K562 (cell line): ENCODE results near the gene CDC20. TPM values are rescaled to one million over a fixed set of nuclear protein-coding genes. Genes with fewer than 3 reads are reported as not detected.

Source experiments
- ARHGAP35 ChIP-seq: fragments of 450-650 bp; IDR thresholded peaks from 2 replicates; pipeline ENCODE4 v1.6.1; 2018; ENCODE audit not compliant: partially characterized antibody
- BCLAF1 ChIP-seq, 2 experiments: fragments of 450-650 bp in 1 of 2; IDR thresholded peaks; 2 replicates each; pipeline ENCODE4 v1.6.1; 2011 to 2017; ENCODE audit warnings: low read depth in 2 of 2, antibody characterized with exemption in 1 of 2, borderline replicate concordance in 1 of 2, low read length in 1 of 2, mild to moderate bottlenecking in 1 of 2, mixed read lengths in 1 of 2; ENCODE audit not compliant: control insufficient read depth in 1 of 2
- CC2D1A ChIP-seq: fragments of 450-650 bp; IDR thresholded peaks from 2 replicates; pipeline ENCODE4 v1.6.1; 2017; ENCODE audit warnings: mild to moderate bottlenecking
- CCNT2 ChIP-seq: IDR thresholded peaks from 2 replicates; pipeline ENCODE4 v1.6.1; 2011; ENCODE audit warnings: borderline replicate concordance, low read depth, mild to moderate bottlenecking, moderate library complexity, mixed read lengths, low read length; ENCODE audit not compliant: insufficient read length; ENCODE audit errors: extremely low read depth
- E2F3 ChIP-seq: fragments of 250-450 bp; sonication (Bioruptor Pico); IDR thresholded peaks from 2 replicates; pipeline ENCODE4 v1.4.0; 2020; ENCODE audit warnings: mild to moderate bottlenecking
- FOXK1 ChIP-seq: sonication (generic); formaldehyde crosslinking; IDR thresholded peaks from 2 replicates; pipeline ENCODE4 v1.8.0; 2022; ENCODE audit warnings: missing genetic modification reagents, mild to moderate bottlenecking, borderline replicate concordance
- HDAC3 ChIP-seq: fragments of 450-650 bp; IDR thresholded peaks from 2 replicates; pipeline ENCODE4 v1.6.1; 2018; ENCODE audit warnings: borderline replicate concordance, mild to moderate bottlenecking, moderate library complexity; ENCODE audit not compliant: partially characterized antibody
- KLF13 ChIP-seq: fragments of 450-650 bp; IDR thresholded peaks from 2 replicates; pipeline ENCODE4 v1.6.1; 2016; ENCODE audit warnings: missing genetic modification characterization, low read depth, mild to moderate bottlenecking, missing compliant biosample characterization, moderate library complexity, borderline replicate concordance
- NCOA1 ChIP-seq: fragments of 450-650 bp; IDR thresholded peaks from 2 replicates; pipeline ENCODE4 v1.6.1; 2016; ENCODE audit warnings: low read depth
- PKNOX1 ChIP-seq: fragments of 450-650 bp; IDR thresholded peaks from 2 replicates; pipeline ENCODE4 v1.6.1; 2016
- RREB1 ChIP-seq: fragments of 250-450 bp; sonication (Bioruptor Pico); IDR thresholded peaks from 2 replicates; pipeline ENCODE4 v1.4.0; 2020
- RUNX1 ChIP-seq: sonication (generic); IDR thresholded peaks from 2 replicates; pipeline ENCODE4 v1.6.1; 2016; ENCODE audit warnings: antibody characterized with exemption, low read depth
- SLC30A9 ChIP-seq: fragments of 250-450 bp; sonication (Bioruptor Pico); IDR thresholded peaks from 2 replicates; pipeline ENCODE4 v1.8.0; 2022; ENCODE audit warnings: mild to moderate bottlenecking, moderate library complexity
- SRSF1 ChIP-seq: fragments of 200-400 bp; formaldehyde crosslinking; IDR thresholded peaks from 2 replicates; pipeline ENCODE4 v1.6.1; 2017; ENCODE audit warnings: mild to moderate bottlenecking, low read depth, low read length, moderate library complexity
- STAG1 ChIP-seq: sonication (generic); formaldehyde crosslinking; IDR thresholded peaks from 2 replicates; pipeline ENCODE4 v1.5.0; 2020; ENCODE audit warnings: missing genetic modification reagents, borderline replicate concordance
- STAT5B ChIP-seq: fragments of 250-450 bp; sonication (Bioruptor Pico); IDR thresholded peaks from 2 replicates; pipeline ENCODE4 v1.8.0; 2021; ENCODE audit warnings: mild to moderate bottlenecking, inconsistent platforms
- ZEB2 ChIP-seq: fragments of 450-650 bp; IDR thresholded peaks from 2 replicates; pipeline ENCODE4 v1.6.1; 2016
- ZNF436 ChIP-seq: fragments of 250-450, 450-650 bp; sonication (Bioruptor Pico); formaldehyde crosslinking; IDR thresholded peaks from 2 replicates; pipeline ENCODE4 v1.7.0; 2020; ENCODE audit warnings: mild to moderate bottlenecking
- ZNF717 ChIP-seq: fragments of 250-450 bp; sonication (Bioruptor Pico); IDR thresholded peaks from 2 replicates; pipeline ENCODE4 v1.5.0; 2021
- polyA plus RNA-seq, 8 experiments: library from polyadenylated mRNA; depleted of rRNA in 4 of 8; stranded (reverse) in 5 of 8; unstranded in 3 of 8; fragments of >200 nt; fragmentation: Nextera tagmentation in 2 of 8; fragmentation: Illumina TruSeq in 1 of 8; extraction: Ambion mirVana in 2 of 8; extraction: Trizol in 1 of 8; gene quantifications; 2 replicates each; pipeline versions ENCODE4 v1.2.1 to v1.2.3, GENCODE V29; 2011 to 2014; ENCODE audit warnings: inconsistent platforms in 1 of 8, missing spikeins in 1 of 8
- total RNA-seq, 7 experiments: library from RNA; depleted of rRNA in 6 of 7; stranded (reverse); fragments of >200 nt in 6 of 7; fragmentation: Illumina TruSeq in 2 of 7; extraction: Trizol in 2 of 7; gene quantifications; 2 replicates each; pipeline versions ENCODE4 v1.2.1 to v1.2.3, GENCODE V29; 2011 to 2021; ENCODE audit warnings: low replicate concordance in 1 of 7

CDC20 gene
- total and polyA plus RNA-seq, 9 of the 15 experiments (the other 6 are each of a cell fraction or from before 2014, with no cell fraction given) = 45.2 to 224 (median 121) TPM

GRCh38 chr1:43402089-43402865, 43.5 kb downstream of the CDC20 start (continued):
- TF ChIP-seq BCLAF1 (IDR thresholded peaks at IDR 0.05; ENCODE audit: borderline replicate concordance in 1 of 2, control insufficient read depth in 1 of 2, low read depth in 2 of 2, low read length in 1 of 2) (no peak), FOXK1 (CRISPR knock-in tag) (no peak), STAT5B (CRISPR knock-in tag) (no peak), ZEB2 (peak; percentile 52; the same call in 1 of the 2 replicates), RUNX1 (no peak), NCOA1 (peak; percentile 42; the same call in 1 of the 2 replicates), ZNF436 (CRISPR knock-in tag) (no peak), SLC30A9 (CRISPR knock-in tag) (no peak), PKNOX1 (peak; percentile 32; the same call in 1 of the 2 replicates), RREB1 (CRISPR knock-in tag) (no peak), ARHGAP35 (no peak), CC2D1A (peak; percentile 70; the same call in 1 of the 2 replicates), CCNT2 (peak; percentile 62), HDAC3 (peak; percentile 26), STAG1 (CRISPR knock-in tag) (no peak), SRSF1 (no peak), KLF13 (tag) (no peak), E2F3 (CRISPR knock-in tag) (no peak), ZNF717 (CRISPR knock-in tag) (no peak)
